Kidney epithelial cell (primary cell): ENCODE data around the gene TMEM181. TPM values are rescaled to one million over a fixed set of nuclear protein-coding genes. Genes with fewer than 3 reads are reported as not detected.

Experiments used
- DNase-seq: peaks from one replicate; pipeline ENCODE4 v3.0.0-alpha.2; 2010; ENCODE audit warnings: low read depth
- H3K27me3 ChIP-seq: 2 replicates; pipeline ENCODE4 v1.6.0; 2011; ENCODE audit warnings: low read length; ENCODE audit not compliant: control insufficient read depth, insufficient read depth
- H3K36me3 ChIP-seq: 2 replicates; pipeline ENCODE4 v1.5.1; 2011; ENCODE audit warnings: low read length; ENCODE audit not compliant: control insufficient read depth, insufficient read depth
- H3K4me3 ChIP-seq: 2 replicates; pipeline ENCODE4 v1.5.1; 2011; ENCODE audit warnings: low read depth, mild to moderate bottlenecking, control low read depth, low read length
- total RNA-seq: library from RNA; depleted of rRNA; stranded (reverse); fragments of >200 nt; gene quantifications from 2 replicates; pipeline ENCODE4 v1.2.3, GENCODE V29; 2015
- TF ChIP-seq, protein P1 (sequence below): IDR thresholded peaks from 2 replicates; pipeline ENCODE4 v1.5.1; 2011; ENCODE audit warnings: mild to moderate bottlenecking, moderate library complexity, low read length, control low read depth, inconsistent platforms; ENCODE audit not compliant: insufficient read depth, poor library complexity, severe bottlenecking

The TMEM181 gene
- total RNA-seq, 1 donor from 2014 or later, result 22.1 TPM

DNA sequence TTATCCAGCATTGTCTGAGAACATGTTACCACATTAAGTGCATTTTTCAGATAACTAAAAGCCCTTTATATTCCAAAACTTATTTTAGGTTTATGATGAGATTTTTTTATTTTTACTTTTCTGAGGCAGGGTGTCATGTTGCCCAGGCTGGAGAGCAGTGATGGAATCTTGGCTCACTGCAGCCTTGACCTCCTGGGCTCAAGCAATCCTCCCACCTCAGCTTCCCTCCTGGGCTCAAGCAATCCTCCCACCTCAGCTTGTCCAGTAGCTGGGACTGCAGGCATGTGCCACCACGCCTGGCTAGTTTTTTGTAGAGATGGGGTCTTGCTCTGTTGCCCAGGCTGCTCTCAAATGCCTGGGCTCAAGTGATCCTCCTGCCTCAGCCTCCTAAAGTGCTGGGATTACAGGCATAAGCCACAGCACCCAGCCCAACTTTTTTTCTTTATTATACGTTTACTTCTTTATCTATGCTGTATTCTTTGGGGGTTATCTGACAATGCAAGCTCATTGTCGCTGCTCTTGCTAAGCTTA lies 78.5 kb downstream of the TMEM181 start:
- peaks cover 3% of the 10 kb centered on the region for H3K36me3 ChIP-seq
- H3K4me3 ChIP-seq, result no peak overlapping the region

DNA sequence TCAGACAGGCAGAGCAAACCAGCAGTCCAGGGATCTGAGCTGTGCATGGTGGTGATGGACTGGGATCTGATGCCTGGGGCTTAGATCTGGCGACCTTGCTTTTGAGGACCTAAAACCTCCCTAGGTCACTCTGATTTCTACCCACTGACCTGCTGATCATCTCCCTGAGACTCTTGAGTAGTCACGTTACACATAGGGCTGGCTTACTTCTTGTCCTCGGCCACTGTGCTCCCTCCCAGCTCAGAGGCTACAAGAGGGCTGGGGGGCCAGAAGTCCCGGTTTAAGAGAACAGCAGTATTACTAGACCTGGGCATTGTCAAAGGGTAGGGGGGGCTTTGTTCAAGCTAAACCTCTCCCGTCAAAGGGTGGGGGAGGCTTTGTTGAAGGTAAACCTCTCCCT lies 79.2 kb downstream of the TMEM181 start:
- peaks cover 3% of the 10 kb centered on the region for H3K36me3 ChIP-seq
- TF ChIP-seq, protein P1, sequence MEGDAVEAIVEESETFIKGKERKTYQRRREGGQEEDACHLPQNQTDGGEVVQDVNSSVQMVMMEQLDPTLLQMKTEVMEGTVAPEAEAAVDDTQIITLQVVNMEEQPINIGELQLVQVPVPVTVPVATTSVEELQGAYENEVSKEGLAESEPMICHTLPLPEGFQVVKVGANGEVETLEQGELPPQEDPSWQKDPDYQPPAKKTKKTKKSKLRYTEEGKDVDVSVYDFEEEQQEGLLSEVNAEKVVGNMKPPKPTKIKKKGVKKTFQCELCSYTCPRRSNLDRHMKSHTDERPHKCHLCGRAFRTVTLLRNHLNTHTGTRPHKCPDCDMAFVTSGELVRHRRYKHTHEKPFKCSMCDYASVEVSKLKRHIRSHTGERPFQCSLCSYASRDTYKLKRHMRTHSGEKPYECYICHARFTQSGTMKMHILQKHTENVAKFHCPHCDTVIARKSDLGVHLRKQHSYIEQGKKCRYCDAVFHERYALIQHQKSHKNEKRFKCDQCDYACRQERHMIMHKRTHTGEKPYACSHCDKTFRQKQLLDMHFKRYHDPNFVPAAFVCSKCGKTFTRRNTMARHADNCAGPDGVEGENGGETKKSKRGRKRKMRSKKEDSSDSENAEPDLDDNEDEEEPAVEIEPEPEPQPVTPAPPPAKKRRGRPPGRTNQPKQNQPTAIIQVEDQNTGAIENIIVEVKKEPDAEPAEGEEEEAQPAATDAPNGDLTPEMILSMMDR, result no peak

More for the DNA sequence above, 78.5 kb downstream of the TMEM181 start:
- DNase-seq, result no peak
- H3K27me3 ChIP-seq, result no peaks in the 10 kb centered on the region
- TF ChIP-seq, protein P1, result no peak

DNA sequence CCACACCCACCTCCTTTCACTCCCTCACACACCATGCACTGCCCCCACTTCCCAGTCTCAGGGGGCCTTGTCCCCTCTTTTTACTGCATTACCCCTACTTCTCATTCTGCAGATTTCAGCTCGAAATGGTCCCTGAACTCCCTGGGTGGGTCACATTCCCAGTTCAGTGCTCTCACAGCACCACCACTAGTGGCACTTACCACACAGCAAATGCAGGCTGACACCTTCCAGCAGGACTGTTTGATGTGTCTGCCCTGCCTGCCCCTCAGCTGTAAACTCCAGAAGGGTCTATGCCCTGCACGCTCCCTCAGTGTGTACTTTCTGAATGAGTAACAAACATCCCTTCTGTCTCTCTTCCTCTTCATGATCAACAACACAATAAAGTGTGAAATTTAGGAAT lies 80.6 kb downstream of the TMEM181 start:
- Histone ChIP-seq H3K4me3 (no peak overlapping the region), H3K36me3 (peaks cover 3% of the 10 kb centered on the region), H3K27me3 (no peaks in the 10 kb centered on the region)
- no peak for DNase-seq
- TF ChIP-seq, protein P1, result no peak

More for the DNA sequence above, 79.2 kb downstream of the TMEM181 start:
- no peak for DNase-seq
- no peak overlapping the region for H3K4me3 ChIP-seq
- no peaks in the 10 kb centered on the region for H3K27me3 ChIP-seq

DNA sequence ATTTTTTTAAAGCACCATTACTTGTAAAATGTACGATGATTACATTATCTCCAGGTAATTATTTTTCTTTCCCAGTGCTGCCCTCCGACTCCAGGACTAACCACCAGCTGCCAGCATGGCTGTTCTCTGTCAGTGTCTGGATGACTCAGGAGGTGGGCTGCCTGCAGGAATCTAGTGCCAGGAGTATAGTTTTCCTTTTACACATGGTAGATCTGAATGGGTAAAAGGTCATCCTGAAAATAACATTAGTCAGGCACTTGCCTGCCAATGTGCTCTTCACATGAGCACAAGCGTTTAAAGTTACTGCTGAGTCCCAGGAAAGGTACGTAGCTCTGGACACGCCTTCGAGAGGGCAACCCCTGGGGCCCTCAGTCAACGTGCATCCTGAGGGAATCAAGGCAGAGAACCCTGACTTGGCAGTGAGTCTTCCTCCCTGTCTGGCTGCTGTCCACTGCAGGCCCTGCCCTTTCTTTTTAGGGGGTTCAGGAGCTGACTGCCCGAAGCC lies 82.3 kb downstream of the TMEM181 start:
- DNase-seq, result peak; percentile 95
- Histone ChIP-seq H3K4me3 (peak overlapping the region; percentile 2), H3K27me3 (no peaks in the 10 kb centered on the region), H3K36me3 (peaks cover 3% of the 10 kb centered on the region)
- TF ChIP-seq, protein P1, result no peak

DNA sequence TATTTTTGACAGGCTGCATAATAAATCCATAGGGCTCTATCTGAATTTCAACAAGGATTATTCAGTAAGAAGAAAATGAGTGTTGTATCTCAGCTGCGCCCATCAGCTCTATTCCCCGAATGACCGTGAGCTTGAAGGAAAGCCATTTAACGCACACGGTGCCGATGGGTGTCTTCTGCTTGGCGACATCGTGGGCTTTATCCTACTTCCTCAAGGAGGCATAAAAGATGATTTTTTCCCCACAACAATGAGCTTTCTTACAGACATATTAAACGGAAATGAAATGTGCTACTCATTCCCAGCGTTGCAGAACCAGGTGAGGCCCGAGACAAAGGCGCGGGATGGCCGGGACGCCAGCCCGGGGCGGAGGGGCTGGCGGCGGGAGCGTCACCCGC lies 83.9 kb downstream of the TMEM181 start:
- no peak for DNase-seq
- Histone ChIP-seq H3K27me3 (no peaks in the 10 kb centered on the region), H3K36me3 (peaks cover 3% of the 10 kb centered on the region), H3K4me3 (peak overlapping the region; percentile 100)
- TF ChIP-seq, protein P1, result no peak
